ENCODE measurements around the gene FNDC3B.

GRCh38 chr3:172239218-172239790 is 199.9 kb downstream of the FNDC3B start:
- TF ChIP-seq CTCF (IDR thresholded peaks at IDR 0.05) (no peak), POLR2A (IDR thresholded peaks at IDR 0.05) (no peak)

Data from suprapubic skin (tissue), 3 donors.